IPS DF 19.7 (cell line): ENCODE measurements around the gene TSPAN3.

ENCODE experiments used
- DNase-seq: peaks from one replicate; pipeline ENCODE4 v3.0.0-alpha.2; 2013; ENCODE audit warnings: low read depth, low spot score

TSPAN3 gene

DNA sequence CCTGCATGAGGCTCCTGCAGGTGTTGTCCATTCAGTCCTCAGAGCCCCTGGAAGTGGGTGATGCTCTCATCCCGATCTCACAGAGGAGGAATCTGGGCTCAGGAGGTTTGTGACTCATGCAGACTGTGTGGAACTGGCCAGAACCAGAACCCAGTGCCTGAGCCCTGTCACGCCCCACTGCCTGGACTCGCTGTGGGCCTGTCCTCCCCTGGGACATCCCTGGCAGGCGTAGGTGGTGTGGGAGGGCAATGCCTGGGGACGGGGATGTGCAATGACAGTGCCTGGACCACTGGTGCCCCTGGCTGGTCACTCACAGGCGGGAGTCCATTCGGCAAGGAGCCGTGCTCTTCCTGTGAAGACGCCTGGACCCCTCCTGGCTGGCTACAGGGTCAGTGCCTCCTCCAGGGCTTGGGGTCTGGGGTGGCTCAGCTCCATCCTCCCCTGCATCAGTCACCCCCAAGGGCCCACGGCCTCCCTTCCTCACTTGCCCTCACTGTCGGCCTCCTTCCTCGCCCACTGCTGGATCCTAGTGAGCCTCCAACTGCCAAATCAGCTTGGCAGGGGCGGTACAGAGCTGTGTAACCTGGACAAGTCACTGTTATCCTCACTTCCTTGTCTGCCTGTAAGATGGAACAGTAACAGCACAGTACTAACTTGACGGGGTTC, 61.1 kb downstream of the TSPAN3 start:
- DNase-seq = no peak

DNA sequence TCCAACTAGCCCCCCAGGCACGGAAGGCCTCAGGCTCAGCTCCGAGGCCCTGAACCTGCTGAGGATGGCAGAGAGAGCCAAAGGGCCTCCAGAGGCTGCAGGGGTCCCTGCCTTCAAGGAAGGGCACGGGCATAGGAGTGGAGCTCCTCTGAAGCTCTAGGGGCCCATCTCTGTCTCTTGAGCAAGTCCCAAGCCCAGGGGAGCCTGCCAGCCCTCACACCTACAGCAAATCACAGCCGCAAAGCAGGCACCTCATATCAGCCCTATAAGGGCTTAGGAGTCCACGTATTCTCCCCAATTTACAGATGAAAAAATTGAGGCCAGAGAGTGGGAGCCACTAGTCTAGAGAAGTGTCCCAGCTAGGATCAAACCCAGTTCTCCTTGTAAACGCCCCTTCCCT, 61.7 kb downstream of the TSPAN3 start:
- DNase-seq = no peak

DNA sequence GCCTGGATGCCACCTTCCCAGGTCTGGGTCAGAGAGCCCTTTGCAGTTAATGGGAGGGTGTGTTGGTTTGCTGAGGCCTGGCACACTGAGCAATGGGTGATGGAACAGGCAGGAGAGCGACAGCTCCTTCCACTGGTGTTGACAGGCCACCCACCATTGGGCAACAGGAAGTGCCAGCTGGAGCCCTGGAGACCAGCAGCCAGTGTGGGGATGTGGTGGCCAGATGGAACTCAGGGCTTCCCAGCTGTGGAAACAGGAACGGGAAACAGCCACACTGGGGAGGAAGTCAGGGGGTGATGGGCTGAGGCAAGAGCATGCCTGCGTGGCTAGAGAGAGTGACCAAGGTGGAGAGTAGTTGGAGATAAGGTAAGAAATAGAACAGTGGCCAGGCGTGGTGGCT, 66.7 kb downstream of the TSPAN3 start:
- DNase-seq = no peak

DNA sequence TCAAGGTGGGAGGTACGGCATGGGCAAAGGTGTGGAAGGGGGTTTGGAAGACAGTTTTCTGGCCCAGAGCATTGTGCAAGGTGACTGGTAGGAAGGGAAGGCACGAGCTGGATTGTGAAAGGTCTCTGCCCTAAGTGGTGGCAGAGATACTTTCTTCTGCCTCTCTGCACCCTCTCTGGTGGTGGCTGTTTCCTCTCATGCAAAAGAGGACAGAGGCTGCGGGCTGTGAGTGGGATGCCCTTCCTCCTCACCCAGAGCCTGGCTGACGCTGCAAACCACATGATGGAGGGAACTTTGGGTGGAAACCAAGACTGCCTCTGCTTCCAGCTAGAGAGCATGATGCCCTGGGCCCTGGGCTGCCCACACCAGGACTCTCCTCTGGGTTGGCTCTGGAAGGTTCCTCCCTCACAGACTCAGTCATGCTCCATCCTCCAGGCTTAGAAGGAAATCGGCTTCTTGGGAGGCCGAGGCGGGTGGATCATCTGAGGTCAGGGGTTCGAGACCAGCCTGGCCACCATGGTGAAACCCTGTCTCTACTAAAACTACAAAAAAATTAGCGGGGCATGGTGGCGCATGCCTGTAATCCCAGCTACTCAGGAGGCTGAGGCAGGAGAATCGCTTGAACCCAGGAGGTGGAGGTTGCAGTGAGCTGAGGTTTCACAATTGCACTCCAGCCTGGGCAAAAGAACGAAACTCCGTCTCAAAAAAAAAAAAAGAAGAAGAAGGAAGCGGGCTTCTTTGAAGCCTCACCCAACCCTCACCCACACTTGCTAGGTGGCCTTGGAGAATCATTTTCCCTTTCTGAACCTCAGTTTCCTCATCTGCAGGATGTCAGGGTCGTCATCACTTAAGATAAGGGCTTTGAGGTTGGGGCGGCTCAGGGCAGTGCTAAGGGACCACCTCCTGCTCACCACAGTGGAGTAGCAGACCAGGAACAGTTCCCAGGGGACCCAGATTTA, 67.7 kb downstream of the TSPAN3 start:
- DNase-seq = no peak

DNA sequence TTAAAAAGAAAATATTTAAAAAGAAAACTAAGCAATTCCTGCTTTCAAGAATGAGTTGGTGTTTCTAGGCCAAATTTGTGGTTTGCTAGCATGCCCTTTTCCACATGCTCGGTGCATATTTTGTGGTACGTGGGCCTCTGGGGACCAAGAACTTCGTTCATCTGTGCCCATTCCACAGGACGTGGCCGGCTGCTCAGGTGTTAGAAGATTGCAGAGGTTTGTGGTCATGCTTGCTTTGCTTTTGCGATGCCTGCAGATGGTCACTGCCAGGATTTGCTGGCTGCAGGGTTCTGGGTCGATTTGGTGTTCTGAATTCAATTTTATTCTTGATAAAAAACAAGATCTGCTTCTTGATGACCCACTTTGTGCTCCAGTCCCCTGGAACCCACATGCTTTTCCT, 68.5 kb downstream of the TSPAN3 start:
- no peak for DNase-seq

DNA sequence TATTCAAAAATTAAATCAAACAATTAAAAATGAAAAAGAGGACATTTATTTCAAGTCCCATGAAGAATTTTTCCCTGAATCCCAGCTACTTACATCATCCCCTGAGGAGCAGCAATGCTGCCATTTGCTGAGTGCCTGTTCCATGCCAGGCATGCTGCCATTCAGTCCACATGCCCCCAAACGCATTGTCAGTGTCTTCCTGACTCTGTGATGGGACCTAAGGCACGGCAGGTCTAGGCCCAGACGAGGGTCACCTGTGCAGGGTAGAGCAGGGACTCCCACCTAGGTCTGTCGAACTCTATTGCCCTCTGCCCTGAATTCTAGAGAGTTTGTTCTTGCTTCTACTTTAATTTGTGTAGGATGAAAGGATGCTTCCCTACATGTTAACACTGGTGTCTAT, 68.9 kb downstream of the TSPAN3 start:
- no peak for DNase-seq

DNA sequence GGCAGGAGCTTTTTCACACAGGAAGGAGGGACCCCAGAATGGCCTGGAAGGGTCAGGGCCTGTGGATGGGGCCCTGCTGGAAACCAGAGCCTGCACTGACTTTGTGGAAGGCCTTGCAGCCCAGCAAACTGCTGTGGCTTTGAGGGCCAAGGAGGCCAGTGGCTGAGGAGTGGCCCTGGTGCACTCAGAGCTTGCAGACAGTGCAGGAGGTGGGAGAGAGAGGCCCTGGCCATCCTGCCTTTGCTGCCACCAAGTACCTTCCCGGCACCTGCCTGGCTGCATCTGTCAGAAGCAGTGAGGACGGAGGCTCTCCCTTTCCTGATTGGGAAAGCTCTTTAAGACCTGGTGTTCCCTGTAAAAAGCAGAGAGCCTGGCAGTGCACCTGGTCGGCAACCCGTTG, 69.6 kb downstream of the TSPAN3 start:
- DNase-seq = no peak

DNA sequence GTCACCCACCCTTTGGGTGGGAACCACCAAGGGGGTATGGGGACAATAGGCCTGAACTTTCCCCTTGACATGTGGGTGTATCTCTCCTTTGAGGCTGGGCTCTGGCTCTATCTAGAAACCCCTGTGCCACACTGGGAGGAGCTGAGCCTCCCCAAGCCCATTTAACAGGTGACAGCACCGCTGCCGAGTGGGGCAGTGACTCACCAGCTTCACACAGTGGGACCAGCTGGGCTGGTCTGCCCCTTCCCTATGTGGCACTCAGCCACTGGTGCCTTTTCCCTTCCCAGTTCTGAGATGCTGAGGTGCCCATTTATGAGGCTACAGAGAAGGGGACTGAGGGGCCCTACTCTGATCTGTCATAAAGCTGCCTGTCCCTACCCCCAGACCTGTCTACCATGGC, 70.9 kb downstream of the TSPAN3 start:
- DNase-seq = no peak

DNA sequence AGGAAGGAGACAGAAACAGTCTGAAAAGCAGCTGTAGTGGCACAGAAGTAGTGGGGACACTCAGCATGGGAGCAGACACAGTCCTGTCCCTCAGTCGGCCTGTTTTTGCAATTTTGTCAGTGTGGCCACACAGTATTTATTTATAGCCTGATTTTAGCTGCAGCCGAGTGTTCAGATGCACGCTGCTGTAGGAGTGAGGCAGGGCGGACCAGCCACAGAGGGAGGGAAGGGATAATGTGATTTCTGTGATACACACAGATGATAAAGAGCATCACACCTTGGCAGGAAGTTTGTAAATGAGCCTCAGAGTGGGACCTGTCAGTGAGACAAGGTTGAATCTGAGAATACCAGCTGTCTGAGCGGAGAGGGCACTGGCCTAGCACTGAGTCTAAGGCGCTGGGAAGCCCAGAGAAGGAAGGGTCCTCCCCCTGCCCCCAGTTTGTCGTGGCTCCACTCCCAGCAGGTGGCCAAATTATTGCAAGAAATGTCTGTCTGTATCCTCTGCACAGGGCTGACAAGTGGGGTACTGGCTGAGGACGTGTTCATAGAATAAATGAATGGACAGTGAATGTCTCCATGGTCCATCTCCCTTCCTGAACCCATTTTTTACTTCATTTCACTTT, 72.1 kb downstream of the TSPAN3 start:
- DNase-seq = no peak

DNA sequence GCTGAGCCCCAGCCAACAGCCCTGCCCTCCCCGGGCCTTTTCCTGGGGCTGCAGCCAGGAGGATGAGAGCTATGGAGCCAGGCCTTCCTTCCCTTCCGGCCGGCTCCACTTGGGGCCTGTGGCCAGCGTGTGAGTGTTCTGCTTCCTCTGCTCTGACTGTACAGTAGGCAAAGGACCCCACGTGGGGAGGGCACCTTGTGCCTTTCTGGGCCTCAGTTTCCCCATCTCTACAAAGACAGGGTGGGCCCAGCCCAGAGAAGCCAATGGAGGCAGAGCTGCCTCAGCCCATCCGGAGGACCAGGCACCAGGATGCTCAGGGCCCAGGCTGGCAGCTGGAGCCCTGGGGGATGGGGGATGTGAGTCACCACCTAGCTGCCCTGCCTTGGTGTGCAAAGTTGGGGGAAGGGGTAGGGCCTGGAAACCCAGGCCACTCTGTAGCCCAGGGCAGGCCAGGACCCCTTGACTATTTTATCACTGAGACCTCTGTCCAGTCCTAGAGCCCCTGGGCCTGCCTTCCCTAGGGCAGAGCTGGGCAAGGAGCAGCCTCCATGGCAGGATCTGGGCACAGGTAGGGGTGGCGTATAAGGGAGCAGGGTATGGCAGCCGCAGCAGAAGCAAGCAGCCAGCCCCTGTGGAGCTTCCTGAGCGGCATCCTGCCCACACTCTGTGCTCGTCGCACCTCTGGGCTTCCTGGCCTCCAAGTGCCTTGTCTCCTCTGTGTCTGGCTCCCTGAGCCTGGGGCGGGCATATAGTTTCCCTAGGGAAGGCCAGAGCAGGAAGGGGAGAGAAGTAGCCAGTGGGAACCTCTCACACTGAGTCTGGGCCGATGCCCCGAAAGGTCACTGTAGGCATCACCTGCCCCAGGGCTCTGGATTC, 74.1 kb downstream of the TSPAN3 start:
- no peak for DNase-seq

DNA sequence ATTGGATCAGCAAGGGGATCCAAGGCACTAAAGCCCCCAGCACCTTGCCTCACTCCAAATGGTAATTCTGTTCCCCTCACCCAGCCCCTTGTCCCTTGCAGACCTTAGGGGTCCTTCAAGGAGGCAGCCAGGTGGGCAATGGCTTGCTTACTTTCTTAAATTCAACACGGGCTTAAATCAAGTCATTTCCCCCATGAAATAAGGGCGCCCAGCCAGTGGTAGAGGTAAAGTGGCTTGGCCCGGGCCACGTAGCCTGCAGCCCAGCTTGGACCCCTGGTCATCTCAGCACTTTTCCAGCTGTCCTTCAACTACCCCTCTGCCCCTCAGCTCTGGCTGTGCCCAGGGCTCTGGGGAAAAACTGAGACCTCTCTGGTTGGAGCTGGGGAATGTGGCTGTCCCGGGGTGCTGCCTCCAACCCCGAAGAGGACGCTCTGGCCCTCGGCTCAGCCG, 74.8 kb downstream of the TSPAN3 start:
- DNase-seq = no peak

DNA sequence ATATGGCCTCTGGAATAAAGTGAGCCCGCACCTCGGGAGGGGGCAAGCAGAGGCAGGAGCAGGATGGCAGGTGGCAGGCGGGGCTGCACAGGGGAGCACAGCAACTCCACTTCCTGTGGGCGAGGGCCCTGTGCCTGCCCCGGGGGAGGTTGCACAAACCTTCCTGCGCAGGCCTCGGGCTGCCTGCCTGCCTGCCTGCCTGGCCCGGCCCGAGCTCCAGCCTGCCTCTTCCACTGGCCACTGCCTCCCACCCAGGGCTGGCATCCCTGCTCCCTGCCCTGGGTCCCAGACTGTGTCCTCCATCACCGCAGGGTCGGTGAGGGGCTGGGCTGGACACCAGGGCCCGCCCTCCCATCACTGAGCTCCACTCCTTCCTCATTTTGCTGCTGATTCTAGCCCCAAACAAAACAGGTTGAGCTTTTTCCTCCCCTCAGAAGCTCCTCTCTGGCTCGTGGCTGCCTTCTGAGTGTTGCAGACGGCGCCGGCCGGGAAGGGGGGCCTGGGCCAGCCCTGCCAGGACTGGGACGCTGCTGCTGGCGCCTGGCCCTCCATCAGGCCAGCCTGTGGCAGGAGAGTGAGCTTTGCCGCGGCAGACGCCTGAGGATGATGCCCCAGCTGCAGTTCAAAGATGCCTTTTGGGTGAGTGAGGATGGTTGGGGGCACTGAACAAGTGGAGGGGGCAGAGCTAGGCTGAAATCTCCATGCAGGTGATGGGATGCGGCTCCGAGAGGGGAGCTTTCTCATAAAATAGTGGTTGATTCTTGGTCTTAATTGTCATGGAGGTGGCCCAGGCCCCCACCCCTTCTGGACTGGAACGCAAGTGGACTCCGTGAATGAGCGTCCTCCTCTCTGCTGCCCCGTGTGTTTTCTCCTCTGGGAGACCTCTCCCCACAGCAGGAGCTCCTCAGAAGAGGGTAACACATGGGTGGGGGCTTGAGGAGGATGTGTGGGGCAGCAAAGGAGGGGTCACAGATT, 75.7 kb downstream of the TSPAN3 start, which contains the start of gene PSTPIP1:
PSTPIP1 (plus strand) TSS at position 156 of the 975 bp plus-strand sequence; CDS start at position 604, 448 bp downstream.
- DNase-seq = no peak

DNA sequence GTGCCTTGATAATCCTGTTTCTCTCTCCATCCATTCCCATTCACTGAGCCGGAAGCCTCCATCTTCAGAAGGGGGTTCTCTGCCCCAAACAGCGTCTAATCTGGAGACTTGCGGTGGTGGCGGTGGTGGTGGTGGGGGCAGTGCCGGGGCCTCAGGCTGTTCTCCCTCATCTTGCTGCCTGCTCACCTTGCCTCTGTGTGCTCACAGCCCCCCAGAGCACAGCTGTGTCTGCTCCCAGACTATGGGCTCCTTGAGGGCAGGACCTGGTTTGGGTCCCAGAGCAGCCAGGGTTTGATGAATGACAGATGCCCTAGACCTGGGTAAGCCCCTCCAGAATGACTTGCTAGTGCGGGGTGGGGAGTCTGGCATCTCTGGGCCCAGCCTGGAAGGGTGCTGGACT, 76.4 kb downstream of the TSPAN3 start:
- DNase-seq = no peak

DNA sequence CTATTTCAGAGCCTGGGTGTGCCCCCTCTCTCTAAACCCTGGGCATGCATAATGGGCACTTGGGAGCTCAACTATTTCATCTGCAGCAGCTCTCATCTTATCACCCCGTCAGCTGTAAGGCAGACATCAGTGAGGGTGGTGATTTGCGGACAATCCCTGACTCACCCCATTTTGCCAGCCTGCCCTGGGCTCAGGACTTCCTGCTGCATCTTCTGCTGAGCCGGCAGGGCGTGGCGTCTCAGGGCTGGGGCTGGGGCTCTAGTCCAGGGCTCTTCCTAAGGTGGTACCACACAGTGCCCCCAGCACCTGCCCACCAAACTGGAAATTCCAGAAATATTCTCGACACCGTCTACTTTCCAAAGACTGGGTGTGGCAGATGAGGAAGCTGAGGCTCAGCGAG, 76.9 kb downstream of the TSPAN3 start:
- DNase-seq = no peak

DNA sequence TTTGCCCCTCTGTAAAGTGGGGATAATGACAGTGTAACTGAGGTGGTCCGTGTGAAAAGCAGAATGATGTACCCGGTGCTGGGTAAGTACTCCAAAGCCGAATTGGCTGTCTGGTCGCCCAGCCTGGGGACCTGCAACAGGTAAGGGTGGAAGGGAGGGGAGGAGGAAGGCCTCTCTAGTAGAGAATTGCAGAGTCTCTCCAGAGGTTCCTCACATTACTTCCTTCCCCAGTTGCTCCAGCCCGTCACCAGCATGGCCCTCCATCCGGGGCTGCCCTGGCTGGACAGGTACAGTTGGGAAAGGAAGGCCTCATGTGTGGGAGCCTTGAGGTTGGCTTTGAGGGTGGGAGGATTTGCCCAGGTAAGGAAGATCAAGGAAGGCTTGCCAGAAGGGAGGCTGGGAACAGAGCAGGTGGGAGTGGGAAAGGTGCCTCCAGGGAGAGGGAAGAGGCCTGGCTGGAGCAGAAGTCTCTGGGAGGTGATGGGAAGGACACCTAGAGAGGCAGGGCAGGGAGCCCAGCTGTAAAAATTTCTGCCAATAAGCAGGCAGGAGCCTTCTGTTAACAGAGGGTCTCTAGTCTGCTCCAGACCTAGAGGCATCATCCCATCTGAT, 77.7 kb downstream of the TSPAN3 start:
- DNase-seq = no peak

DNA sequence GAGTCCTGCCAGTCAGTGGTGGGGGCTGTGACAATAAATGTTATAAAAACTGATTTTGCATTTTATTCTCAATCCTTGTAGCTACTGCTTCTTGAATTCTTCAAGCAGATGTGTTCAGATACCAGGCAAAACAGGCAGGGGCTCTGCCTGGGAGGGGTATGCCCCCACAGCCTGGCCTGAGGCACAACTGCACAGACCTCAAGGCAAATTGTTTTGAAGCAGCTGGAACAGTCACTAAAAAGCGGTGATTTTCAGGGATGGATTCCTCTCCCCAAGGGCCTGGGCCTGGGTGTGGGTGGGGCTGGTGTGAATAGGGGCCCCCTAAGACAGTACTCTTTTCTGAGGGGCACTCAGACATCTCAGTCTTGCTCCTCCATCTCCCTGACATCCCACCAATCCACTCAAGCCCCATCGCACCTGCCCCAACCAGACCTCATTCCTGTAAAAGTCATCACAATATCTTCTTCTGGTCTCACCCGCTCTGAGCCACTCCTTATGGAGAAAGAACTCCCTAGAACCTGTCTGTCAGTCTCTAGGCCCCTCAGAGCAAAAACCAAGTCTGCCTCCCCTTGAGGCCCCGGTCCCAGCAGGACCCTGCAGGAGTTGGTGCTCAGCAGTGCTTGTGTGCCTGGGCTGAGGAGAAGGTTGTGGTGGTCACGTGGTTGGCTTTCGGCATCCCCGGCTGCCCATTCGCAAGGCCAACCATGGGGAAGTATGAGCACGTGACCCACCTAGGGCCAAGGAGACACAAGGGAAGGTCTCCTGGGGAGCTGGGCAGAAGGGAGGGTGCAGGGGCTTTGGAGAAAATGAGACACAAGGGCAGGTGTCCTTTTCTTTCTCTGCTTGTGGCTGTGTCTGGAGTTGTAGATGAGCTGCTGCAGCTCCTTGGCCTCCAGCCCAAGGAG, 78.9 kb downstream of the TSPAN3 start:
- no peak for DNase-seq
